VCaP (cell line): ENCODE measurements around the gene DNAH14.
A peak's percentile ranks its signal among the peaks of the same experiment; 100 is the strongest.
"Not testable (repeated sequence)": the region's sequence is repeated elsewhere in the genome, so short reads cannot be mapped to it uniquely, and the experiment has no call there.

ENCODE experiments used
- H3K27ac ChIP-seq: fragments of 450-650 bp; 2 replicates; pipeline ENCODE4 v1.5.1; 2017
- CTCF ChIP-seq: fragments of 450-650 bp; conservative IDR thresholded peaks from 2 replicates; pipeline ENCODE4 v1.5.1; 2017; ENCODE audit warnings: mild to moderate bottlenecking, moderate library complexity

The DNAH14 gene

GRCh38 chr1:225332686-225333085 lies 403.2 kb downstream of the DNAH14 start:
- TF ChIP-seq CTCF: no peak
- H3K27ac ChIP-seq: no peak overlapping the region

- not testable (repeated sequence) for H3K27ac ChIP-seq
Observed at GRCh38 chr1:225335098-225335778, 405.8 kb downstream of the DNAH14 start.

- peak overlapping the region; percentile 44 for H3K27ac ChIP-seq
- TF ChIP-seq CTCF: no peak
Observed at GRCh38 chr1:225338545-225338944, 409.1 kb downstream of the DNAH14 start.

- TF ChIP-seq CTCF: no peak
- H3K27ac ChIP-seq: no peak overlapping the region
Observed at GRCh38 chr1:225341642-225342041, 412.2 kb downstream of the DNAH14 start.

GRCh38 chr1:225342695-225343094 lies 413.2 kb downstream of the DNAH14 start:
- TF ChIP-seq CTCF: no peak
- no peak overlapping the region for H3K27ac ChIP-seq

- no peak overlapping the region for H3K27ac ChIP-seq
- TF ChIP-seq CTCF: peak; percentile 70
Observed at GRCh38 chr1:225343618-225344017, 414.1 kb downstream of the DNAH14 start.

- no peak overlapping the region for H3K27ac ChIP-seq
Observed at GRCh38 chr1:225347123-225347683, 417.7 kb downstream of the DNAH14 start.

More at GRCh38 chr1:225347123-225347683, 417.7 kb downstream of the DNAH14 start:
- TF ChIP-seq CTCF: no peak
